Activated T-helper 1 cell treated with anti-CD3 and anti-CD28 coated beads, Interleukin-2, amount 50 U/mL, for 16 hours (primary cell): ENCODE results near the gene AP2S1.
A peak's percentile ranks its signal among the peaks of the same experiment; 100 is the strongest.
"Not testable (repeated sequence)": the region's sequence is repeated elsewhere in the genome, so short reads cannot be mapped to it uniquely, and the experiment has no call there.

ENCODE experiments used
- DNase-seq, 2 donors: peaks; one replicate each; pipeline ENCODE4 v3.0.0-alpha.2; 2020; ENCODE audit warnings: low read depth in 1 of 2, low spot score in 1 of 2

Gene AP2S1

GRCh38 chr19:46809534-46810272 is 40.9 kb downstream of the AP2S1 start:
- DNase-seq, result no peak

- DNase-seq, result no peak
These were observed 44.0 kb downstream of the AP2S1 start for GRCh38 chr19:46806656-46807055.

GRCh38 chr19:46804432-46804831 is 46.2 kb downstream of the AP2S1 start:
- not testable (repeated sequence) for DNase-seq

GRCh38 chr19:46803555-46803954 is 47.1 kb downstream of the AP2S1 start:
- no peak for DNase-seq

- no peak for DNase-seq
These were observed 48.5 kb downstream of the AP2S1 start for GRCh38 chr19:46802152-46802551.

- DNase-seq, result no peak
These were observed 51.9 kb downstream of the AP2S1 start for GRCh38 chr19:46798713-46799112.

GRCh38 chr19:46797881-46798280 is 52.8 kb downstream of the AP2S1 start:
- DNase-seq, result no peak

- DNase-seq, result no peak
These were observed 58.7 kb downstream of the AP2S1 start for GRCh38 chr19:46791944-46792343.

- no peak for DNase-seq
These were observed 61.3 kb downstream of the AP2S1 start for GRCh38 chr19:46789371-46789770.

GRCh38 chr19:46788968-46789338 is 61.7 kb downstream of the AP2S1 start:
- no peak for DNase-seq

- DNase-seq, result peak; percentile 90 to 98
These were observed 62.2 kb downstream of the AP2S1 start, which contains the start of gene SLC1A5 for GRCh38 chr19:46788262-46788967. Gene SLC1A5 (minus strand): TSS chr19:46788594. CDS start chr19:46787965, 629 bp downstream.
